Adipocyte (in vitro differentiated cells): Measurements from ENCODE around the gene CFAP70.
"Not testable (repeated sequence)": the region's sequence is repeated elsewhere in the genome, so short reads cannot be mapped to it uniquely, and the experiment has no call there.

Experiments used
- DNase-seq: peaks from one replicate; pipeline ENCODE4 v3.0.0-alpha.2; 2015; ENCODE audit warnings: low read depth
- H3K27me3 ChIP-seq: replicated peaks from 2 replicates; pipeline ENCODE4 v1.7.0; 2013; ENCODE audit warnings: mild to moderate bottlenecking, low read length, moderate library complexity; ENCODE audit not compliant: control insufficient read depth, insufficient read depth
- H3K36me3 ChIP-seq: 2 replicates; pipeline ENCODE4 v1.7.0; 2013; ENCODE audit warnings: low read length, mild to moderate bottlenecking, moderate library complexity; ENCODE audit not compliant: control insufficient read depth, insufficient read depth, severe bottlenecking
- H3K4me1 ChIP-seq: 2 replicates; pipeline ENCODE4 v1.7.0; 2013; ENCODE audit warnings: mild to moderate bottlenecking, low read length, moderate library complexity; ENCODE audit not compliant: control insufficient read depth, insufficient read depth
- H3K4me3 ChIP-seq: 2 replicates; pipeline ENCODE4 v1.7.0; 2013; ENCODE audit warnings: mild to moderate bottlenecking, low read length, moderate library complexity
- H3K9ac ChIP-seq: 2 replicates; pipeline ENCODE4 v1.7.0; 2013; ENCODE audit warnings: mild to moderate bottlenecking, low read length, moderate library complexity
- H3K9me3 ChIP-seq: 2 replicates; pipeline ENCODE4 v1.7.0; 2013; ENCODE audit warnings: mild to moderate bottlenecking, low read length, moderate library complexity; ENCODE audit not compliant: control insufficient read depth

The CFAP70 gene

GRCh38 chr10:73289958-73290357 is 68.7 kb downstream of the CFAP70 start:
- H3K4me1 ChIP-seq, result no peaks in the 10 kb centered on the region
- H3K27me3 ChIP-seq, result no peaks in the 10 kb centered on the region
- H3K4me3 ChIP-seq, result no peak overlapping the region
- peaks cover 5% of the 10 kb centered on the region for H3K9me3 ChIP-seq
- peaks cover 7% of the 10 kb centered on the region for H3K36me3 ChIP-seq
- H3K9ac ChIP-seq, result no peak overlapping the region
- DNase-seq, result no peak

GRCh38 chr10:73287441-73287840 is 71.2 kb downstream of the CFAP70 start:
- H3K4me1 ChIP-seq, result no peaks in the 10 kb centered on the region
- H3K9me3 ChIP-seq, result peaks cover 5% of the 10 kb centered on the region
- no peak overlapping the region for H3K9ac ChIP-seq
- no peaks in the 10 kb centered on the region for H3K27me3 ChIP-seq
- no peak for DNase-seq
- H3K36me3 ChIP-seq, result peaks cover 7% of the 10 kb centered on the region
- no peak overlapping the region for H3K4me3 ChIP-seq

GRCh38 chr10:73281097-73281496 is 77.6 kb downstream of the CFAP70 start:
- peaks cover 11% of the 10 kb centered on the region for H3K4me1 ChIP-seq
- no peaks in the 10 kb centered on the region for H3K36me3 ChIP-seq
- H3K9ac ChIP-seq, result no peak overlapping the region
- no peaks in the 10 kb centered on the region for H3K9me3 ChIP-seq
- H3K27me3 ChIP-seq, result no peaks in the 10 kb centered on the region
- H3K4me3 ChIP-seq, result no peak overlapping the region
- no peak for DNase-seq

- no peaks in the 10 kb centered on the region for H3K9me3 ChIP-seq
- H3K4me3 ChIP-seq, result no peak overlapping the region
- H3K27me3 ChIP-seq, result no peaks in the 10 kb centered on the region
- H3K9ac ChIP-seq, result no peak overlapping the region
- no peaks in the 10 kb centered on the region for H3K36me3 ChIP-seq
- DNase-seq, result no peak
- peaks cover 19% of the 10 kb centered on the region for H3K4me1 ChIP-seq
Measured at GRCh38 chr10:73264423-73264822, 94.2 kb downstream of the CFAP70 start.

GRCh38 chr10:73263693-73264347 is 94.8 kb downstream of the CFAP70 start:
- H3K4me3 ChIP-seq, result no peak overlapping the region
- H3K4me1 ChIP-seq, result peaks cover 19% of the 10 kb centered on the region
- H3K36me3 ChIP-seq, result no peaks in the 10 kb centered on the region
- H3K9ac ChIP-seq, result peak overlapping the region; percentile 54
- DNase-seq, result peak; percentile 68
- no peaks in the 10 kb centered on the region for H3K27me3 ChIP-seq
- no peaks in the 10 kb centered on the region for H3K9me3 ChIP-seq

- peak overlapping the region; percentile 54 for H3K9ac ChIP-seq
- no peaks in the 10 kb centered on the region for H3K9me3 ChIP-seq
- no peak overlapping the region for H3K4me3 ChIP-seq
- no peaks in the 10 kb centered on the region for H3K36me3 ChIP-seq
- peaks cover 19% of the 10 kb centered on the region for H3K4me1 ChIP-seq
- no peaks in the 10 kb centered on the region for H3K27me3 ChIP-seq
- DNase-seq, result peak; percentile 31
Measured at GRCh38 chr10:73262880-73263555, 95.6 kb downstream of the CFAP70 start.

- Histone ChIP-seq H3K9ac (no peak overlapping the region), H3K4me3 (no peak overlapping the region), H3K4me1 (peaks cover 19% of the 10 kb centered on the region), H3K36me3 (no peaks in the 10 kb centered on the region), H3K9me3 (no peaks in the 10 kb centered on the region), H3K27me3 (no peaks in the 10 kb centered on the region)
- DNase-seq, result peak; percentile 80
Measured at GRCh38 chr10:73262105-73262730, 96.4 kb downstream of the CFAP70 start.

- DNase-seq, result no peak
- no peaks in the 10 kb centered on the region for H3K36me3 ChIP-seq
- H3K9me3 ChIP-seq, result no peaks in the 10 kb centered on the region
- H3K4me3 ChIP-seq, result no peak overlapping the region
- H3K27me3 ChIP-seq, result no peaks in the 10 kb centered on the region
- H3K4me1 ChIP-seq, result peaks cover 19% of the 10 kb centered on the region
- no peak overlapping the region for H3K9ac ChIP-seq
Measured at GRCh38 chr10:73261362-73261995, 97.2 kb downstream of the CFAP70 start.

- not testable (repeated sequence) for H3K27me3 ChIP-seq, H3K9me3 ChIP-seq, DNase-seq, H3K4me3 ChIP-seq, H3K36me3 ChIP-seq, H3K9ac ChIP-seq
- peaks cover 16% of the 10 kb centered on the region for H3K4me1 ChIP-seq
Measured at GRCh38 chr10:73258612-73259011, 100.1 kb downstream of the CFAP70 start.

GRCh38 chr10:73253225-73253555 is 105.5 kb downstream of the CFAP70 start:
- Histone ChIP-seq H3K4me1 (peaks cover 25% of the 10 kb centered on the region), H3K27me3 (no peaks in the 10 kb centered on the region), H3K36me3 (peaks cover 23% of the 10 kb centered on the region), H3K4me3 (peak overlapping the region; percentile 95), H3K9ac (peak overlapping the region; percentile 95), H3K9me3 (no peaks in the 10 kb centered on the region)
- DNase-seq, result no peak

GRCh38 chr10:73252445-73253224 is 106.0 kb downstream of the CFAP70 start, which contains the start of gene MRPS16:
Gene MRPS16, minus strand, starts transcription at chr10:73252644. Its CDS starts 162 bp downstream, at chr10:73252482.
- Histone ChIP-seq H3K36me3 (peaks cover 23% of the 10 kb centered on the region), H3K4me1 (peaks cover 27% of the 10 kb centered on the region), H3K27me3 (no peaks in the 10 kb centered on the region), H3K9me3 (no peaks in the 10 kb centered on the region), H3K4me3 (peak within 1 kb of the TSS; percentile 95), H3K9ac (peak within 1 kb of the TSS; percentile 95)
- DNase-seq, result peak; percentile 97
